ENCODE results near the gene RAB40C. TPM values are rescaled to one million over a fixed set of nuclear protein-coding genes. Genes with fewer than 3 reads are reported as not detected.

Gene RAB40C
- total and polyA plus RNA-seq, 9 of the 15 experiments (the other 6 are each of a cell fraction or from before 2014, with no cell fraction given): 0.17 to 23.4 (median 8.7) TPM

DNA sequence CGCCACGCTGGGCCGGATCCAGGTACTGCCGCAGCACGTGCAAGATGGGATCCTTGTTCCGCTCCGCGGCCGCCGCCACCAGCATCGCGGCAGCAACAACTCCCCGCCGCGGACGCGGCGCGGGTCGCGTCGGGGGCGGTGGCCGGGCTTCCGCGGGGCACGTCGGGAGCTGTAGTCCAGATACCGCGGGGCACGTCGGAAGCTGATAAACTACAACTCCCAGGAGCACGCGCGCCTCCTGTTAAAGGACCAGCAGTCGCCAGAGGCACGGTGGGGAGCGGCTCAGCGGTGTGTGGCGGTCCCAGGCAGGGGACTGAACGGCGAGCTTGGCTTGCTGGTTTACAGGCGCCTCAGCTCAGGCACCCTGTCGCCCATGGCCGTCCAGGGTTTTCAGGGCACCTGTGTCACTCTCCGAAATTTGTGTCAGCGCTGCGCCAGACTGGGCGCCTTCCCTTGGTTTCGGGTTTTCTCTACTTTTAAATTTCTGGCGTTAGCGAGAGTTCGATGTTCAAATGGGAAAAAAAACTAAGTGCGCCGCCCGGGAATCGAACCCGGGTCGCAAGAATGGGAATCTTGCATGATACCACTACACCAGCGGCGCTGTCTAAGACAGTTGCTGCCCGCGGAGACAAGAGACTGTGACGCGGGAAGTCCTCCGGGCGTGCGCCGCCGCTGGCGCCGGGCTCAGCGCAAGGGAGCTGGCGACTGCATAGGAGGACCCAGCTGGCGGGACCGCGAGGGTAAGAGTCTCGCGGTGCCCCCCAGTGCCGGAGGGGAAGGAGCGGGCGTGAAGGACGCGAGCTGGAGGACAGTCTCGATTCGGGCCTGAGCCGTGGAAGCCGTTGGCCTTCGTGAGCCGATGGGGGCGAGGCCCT is 46.6 kb downstream of the RAB40C start, which contains the start of gene METTL26 (continued):
- TF ChIP-seq, protein P1, sequence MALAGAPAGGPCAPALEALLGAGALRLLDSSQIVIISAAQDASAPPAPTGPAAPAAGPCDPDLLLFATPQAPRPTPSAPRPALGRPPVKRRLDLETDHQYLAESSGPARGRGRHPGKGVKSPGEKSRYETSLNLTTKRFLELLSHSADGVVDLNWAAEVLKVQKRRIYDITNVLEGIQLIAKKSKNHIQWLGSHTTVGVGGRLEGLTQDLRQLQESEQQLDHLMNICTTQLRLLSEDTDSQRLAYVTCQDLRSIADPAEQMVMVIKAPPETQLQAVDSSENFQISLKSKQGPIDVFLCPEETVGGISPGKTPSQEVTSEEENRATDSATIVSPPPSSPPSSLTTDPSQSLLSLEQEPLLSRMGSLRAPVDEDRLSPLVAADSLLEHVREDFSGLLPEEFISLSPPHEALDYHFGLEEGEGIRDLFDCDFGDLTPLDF (CRISPR knock-in tag; IDR thresholded peaks at IDR 0.05): peak; percentile 79
- TF ChIP-seq SMARCA5 (IDR thresholded peaks at IDR 0.05) (peak; percentile 64), GATAD2A (IDR thresholded peaks at IDR 0.05) (no peak), THAP7 (CRISPR knock-in tag; IDR thresholded peaks at IDR 0.05) (no peak), ZNF143 (CRISPR knock-in tag; IDR thresholded peaks at IDR 0.05) (peak; percentile 97), HMG20B (CRISPR knock-in tag; IDR thresholded peaks at IDR 0.05) (no peak), ZBTB7A (IDR thresholded peaks at IDR 0.05; ENCODE audit: borderline replicate concordance, control insufficient read depth, low read depth, low read length) (peak; percentile 92), POLR2A (conservative IDR thresholded peaks at IDR 0.05) (peak; percentile 69), ETV6 (IDR thresholded peaks at IDR 0.05; ENCODE audit: borderline replicate concordance in 1 of 2, low read depth in 2 of 2, low read length in 1 of 2) (no peak; a peak in 1 of 4 replicates), ETV6 (CRISPR knock-in tag; IDR thresholded peaks at IDR 0.05; ENCODE audit: borderline replicate concordance) (no peak), ZNF699 (CRISPR knock-in tag; IDR thresholded peaks at IDR 0.05; ENCODE audit: insufficient replicate concordance) (no peak), ERF (CRISPR knock-in tag; IDR thresholded peaks at IDR 0.05) (peak; percentile 21; the same call in 1 of the 2 replicates), CSDE1 (IDR thresholded peaks at IDR 0.05) (peak in 1 of 2 experiments; percentile 80; a peak in 1 of 4 replicates), IRF9 (tag; IDR thresholded peaks at IDR 0.05) (no peak), KLF1 (tag; IDR thresholded peaks at IDR 0.05) (peak; percentile 68), PTTG1 (tag; IDR thresholded peaks at IDR 0.05; ENCODE audit: low read depth) (no peak), RBM25 (IDR thresholded peaks at IDR 0.05; ENCODE audit: low read depth, low read length, severe bottlenecking) (no peak), PREB (CRISPR knock-in tag; IDR thresholded peaks at IDR 0.05) (no peak), KLF13 (tag; IDR thresholded peaks at IDR 0.05; ENCODE audit: borderline replicate concordance, low read depth) (peak; percentile 86)
- TF ChIP-seq, protein P2, sequence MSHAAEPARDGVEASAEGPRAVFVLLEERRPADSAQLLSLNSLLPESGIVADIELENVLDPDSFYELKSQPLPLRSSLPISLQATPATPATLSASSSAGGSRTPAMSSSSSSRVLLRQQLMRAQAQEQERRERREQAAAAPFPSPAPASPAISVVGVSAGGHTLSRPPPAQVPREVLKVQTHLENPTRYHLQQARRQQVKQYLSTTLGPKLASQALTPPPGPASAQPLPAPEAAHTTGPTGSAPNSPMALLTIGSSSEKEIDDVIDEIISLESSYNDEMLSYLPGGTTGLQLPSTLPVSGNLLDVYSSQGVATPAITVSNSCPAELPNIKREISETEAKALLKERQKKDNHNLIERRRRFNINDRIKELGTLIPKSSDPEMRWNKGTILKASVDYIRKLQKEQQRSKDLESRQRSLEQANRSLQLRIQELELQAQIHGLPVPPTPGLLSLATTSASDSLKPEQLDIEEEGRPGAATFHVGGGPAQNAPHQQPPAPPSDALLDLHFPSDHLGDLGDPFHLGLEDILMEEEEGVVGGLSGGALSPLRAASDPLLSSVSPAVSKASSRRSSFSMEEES (CRISPR knock-in tag; IDR thresholded peaks at IDR 0.05): no peak
